NCI-H2227 (cell line): Measurements from ENCODE around the gene MAP7.
"Not testable (repeated sequence)": the region's sequence is repeated elsewhere in the genome, so short reads cannot be mapped to it uniquely, and the experiment has no call there.

Source experiments
- DNase-seq: peaks from one replicate; lab custom pipeline; 2025; ENCODE audit not compliant: unreplicated experiment; lab: John Stamatoyannopoulos, UW

Gene MAP7

DNA sequence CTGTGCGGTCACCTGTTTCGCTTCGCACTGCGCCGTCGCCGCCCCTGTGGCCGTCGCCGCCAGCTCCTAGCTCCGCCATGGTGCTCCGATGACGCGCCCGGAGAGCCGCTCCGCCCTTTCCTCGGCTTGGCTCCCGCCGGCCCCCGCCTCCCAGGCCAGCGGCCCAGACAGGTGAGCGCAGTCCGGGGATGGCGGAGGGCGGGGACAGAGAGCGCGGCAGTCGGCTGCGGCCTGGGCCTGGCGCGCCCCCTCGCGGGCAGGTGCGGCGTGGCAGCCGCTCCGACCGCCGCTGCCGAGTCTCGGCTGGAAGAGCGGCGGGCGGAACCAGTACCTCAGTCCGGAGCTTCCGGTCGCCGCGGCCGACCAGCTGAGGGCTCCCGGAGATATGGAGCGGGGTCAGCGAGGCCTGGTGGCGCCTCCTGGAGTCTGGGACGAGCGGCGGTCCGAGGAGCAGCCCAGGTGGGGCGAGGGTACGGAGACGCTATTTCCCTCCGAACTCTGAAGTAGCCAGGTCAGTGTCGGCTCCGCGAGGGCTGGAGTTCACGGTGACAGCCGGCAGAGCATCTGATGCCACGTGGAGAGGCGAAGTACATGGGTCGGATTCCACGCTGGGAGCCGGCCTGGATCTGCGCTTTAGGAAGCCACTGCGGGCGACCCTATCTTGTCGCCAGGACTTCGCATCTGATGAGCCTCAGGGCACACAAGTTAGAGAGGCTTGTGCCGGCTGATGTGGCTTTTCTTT is at the start of gene MAP7:
Gene MAP7 (minus strand): TSS at position 93 of the 742 bp plus-strand sequence. CDS start 14 bp downstream, at position 79.
- DNase-seq = peak; percentile 73

DNA sequence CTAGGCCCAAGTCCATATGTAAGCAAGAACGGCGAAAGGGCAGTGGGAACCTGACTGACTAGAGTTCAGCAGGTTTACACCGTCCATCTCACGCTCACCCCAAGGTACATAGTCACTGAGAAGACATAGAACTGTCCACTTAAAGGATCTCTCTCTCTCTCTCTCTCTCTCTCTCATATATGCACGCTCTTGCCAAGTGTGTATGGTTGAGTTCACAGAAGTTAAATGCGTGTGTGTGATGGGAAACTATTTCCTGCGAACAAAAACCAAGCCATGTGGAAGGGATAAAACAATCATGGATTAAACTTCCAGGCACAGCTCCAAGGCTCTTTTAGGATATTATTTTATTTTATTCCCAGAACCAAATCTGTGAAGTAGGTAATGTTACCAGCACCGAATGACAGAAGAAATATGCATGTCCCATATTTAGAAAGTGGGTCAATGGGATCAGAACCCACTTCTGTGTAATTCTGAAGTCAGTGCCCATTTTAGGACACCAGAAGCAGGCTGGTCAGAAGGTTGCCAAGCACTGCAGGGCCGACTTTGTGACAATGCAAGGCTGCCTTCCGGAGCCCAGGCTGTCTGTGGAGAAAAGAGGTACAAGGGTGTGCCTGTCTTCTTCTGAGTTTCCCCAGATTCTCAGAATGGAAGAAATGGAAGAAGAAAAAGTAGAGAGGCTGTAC is 49.2 kb upstream of the MAP7 start:
- no peak for DNase-seq

DNA sequence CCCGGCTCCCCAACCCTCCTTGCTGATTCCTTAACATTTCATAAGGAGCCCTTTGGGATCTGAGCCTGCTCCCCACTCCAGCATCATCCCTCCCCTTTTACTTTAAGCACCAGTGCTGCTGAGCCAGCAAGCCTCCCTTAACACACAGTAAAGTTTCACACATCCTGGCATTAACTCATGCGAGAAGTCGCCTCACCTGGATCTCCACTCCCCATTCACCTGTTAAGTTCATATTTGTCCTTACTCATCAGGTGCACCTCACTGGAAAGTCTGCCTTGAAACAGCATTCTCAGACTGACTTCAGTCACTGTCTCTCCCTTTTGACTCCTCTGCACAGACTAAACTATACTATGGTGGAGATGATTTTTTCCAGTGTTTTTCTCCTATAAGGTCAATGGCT is 47.8 kb upstream of the MAP7 start:
- no peak for DNase-seq

DNA sequence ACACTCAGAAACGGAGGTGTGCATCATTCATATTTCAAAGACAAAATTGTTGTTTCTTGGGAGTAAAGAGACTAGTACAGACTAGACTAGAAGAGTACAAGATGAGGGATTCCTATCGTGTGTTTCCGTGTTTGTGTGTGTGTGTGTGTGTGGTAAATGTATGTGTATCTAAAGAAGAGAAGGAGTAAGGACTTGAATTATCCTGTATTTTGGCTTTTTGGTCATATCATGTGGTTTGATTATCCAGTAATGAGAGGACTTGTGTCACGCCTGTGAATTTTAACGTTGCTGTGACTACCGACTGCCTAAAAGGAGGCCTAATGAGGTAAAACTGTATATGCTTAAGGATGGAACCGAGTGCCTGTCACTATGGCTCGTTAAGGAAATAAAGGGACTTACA is 44.4 kb upstream of the MAP7 start:
- DNase-seq = no peak

DNA sequence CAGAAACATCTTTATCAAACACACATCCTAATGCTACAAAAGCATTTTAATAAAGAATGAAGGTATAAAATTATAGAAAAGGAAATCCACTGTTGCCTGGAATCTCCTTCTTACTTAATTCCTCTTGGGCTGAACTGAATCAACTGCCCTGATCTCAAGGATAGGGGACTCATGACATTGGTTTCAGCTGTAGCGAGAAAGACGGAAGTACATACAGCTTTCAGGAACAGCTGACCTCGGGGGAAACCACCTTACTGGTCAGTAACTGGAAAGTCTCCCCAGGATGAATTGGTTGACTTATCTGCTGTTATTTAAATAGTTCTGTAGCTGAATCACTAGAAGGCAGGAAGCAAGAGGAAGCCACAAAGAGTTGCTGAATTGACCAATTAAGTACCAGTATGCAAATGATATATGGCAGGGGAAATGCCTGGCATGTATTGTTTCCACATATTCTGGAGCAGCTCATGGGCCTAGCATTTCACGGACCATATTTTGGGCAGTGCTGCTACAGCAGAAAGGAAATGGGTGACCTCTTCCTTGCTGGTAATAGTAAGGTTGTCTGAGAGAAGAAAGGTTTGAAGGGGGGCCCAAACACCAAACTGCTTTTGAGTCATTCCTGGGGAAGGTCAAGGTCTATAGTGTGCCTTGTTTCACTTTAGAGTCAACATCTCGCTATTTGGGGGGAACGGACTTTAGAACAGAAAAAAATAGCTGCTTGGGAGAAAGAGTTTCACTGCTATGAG is 43.7 kb upstream of the MAP7 start:
- no peak for DNase-seq

DNA sequence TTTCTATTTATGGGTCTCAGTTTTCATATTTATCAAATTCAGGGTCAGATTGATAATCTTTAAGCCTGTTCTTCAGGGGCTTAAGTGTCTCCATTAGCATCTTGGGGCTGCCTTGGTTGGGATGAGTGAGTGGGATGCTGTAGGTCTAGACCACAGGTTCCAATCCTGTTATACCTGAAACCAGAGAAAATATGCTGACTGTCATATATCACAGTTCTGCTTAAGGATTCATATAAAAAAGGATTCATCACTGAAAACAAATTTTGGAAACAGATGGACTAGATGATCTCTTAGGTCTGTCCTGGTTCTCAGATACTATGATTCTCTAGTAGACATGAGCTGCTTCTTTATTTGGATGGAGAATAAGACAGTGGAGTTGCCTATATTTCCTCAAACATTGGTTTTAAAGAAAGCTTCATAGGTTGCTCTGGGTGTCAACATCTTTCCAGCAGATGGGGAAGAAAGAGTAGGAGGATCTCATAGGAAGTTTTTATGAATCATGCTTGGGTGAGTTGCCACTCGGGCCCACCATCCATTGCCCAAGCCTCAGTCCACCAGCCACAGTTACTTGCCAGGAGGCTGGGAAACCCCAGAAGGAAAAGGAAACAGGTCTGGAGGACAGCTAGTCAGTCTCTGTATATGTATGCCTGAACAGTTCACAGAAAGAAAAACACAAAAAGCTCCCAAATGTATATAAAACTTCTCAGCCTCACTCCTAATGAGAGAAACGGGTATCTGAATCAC is 42.9 kb upstream of the MAP7 start:
- no peak for DNase-seq

DNA sequence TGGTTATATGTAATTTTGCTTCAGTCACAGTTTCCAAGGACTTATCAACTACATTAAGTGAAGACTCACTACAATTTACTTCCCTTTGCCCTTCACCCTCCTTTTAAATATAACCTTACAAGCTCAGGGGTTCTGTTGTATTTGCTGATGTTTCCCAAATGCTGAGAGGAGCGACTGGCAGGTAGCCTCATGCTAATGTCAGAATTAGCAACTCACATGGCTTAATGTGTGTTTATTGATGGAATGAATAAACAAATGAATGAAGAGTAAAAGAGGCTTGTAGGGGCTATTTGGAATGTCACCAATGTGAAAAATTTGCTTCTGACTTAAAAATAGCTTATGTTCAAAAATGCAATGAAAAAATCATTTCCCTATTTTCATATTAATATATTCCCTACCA is 41.4 kb upstream of the MAP7 start:
- DNase-seq = no peak

DNA sequence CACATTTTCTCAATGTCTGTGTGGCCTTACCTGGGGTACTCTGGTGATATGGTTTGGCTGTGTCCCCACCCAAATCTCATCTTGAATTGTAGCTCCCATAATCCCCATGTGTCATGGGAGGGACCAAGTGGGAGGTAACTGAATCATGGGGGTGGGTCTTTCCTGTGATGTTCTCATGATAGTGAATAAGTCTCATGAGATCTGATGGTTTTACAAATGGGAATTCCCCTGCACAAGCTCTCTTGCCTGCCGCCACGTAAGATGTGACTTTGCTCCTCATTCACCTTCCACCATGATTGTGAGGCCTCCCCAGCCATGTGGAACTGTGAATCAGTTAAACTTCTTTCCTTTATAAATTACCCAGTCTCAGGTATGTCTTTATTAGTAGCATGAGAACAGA is 40.6 kb upstream of the MAP7 start:
- not testable (repeated sequence) for DNase-seq

DNA sequence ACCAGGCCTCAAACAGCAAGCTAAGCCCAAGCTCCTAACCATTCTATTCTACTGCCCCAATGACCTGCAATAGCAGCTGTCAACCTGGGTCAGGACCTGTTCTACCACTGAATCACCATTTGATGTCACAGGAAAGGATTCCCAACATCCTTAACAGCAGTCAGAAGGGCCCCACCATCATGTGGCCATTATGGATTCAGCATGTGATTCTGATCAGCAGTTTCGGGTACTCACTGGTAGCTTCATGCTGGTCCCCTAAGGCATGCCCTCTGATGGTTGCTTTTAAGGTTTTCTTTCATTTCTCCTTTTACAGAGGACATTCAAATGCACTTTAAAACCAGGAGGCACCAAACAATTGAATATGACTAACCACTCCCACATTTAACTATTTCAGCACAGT is 37.3 kb upstream of the MAP7 start:
- no peak for DNase-seq

DNA sequence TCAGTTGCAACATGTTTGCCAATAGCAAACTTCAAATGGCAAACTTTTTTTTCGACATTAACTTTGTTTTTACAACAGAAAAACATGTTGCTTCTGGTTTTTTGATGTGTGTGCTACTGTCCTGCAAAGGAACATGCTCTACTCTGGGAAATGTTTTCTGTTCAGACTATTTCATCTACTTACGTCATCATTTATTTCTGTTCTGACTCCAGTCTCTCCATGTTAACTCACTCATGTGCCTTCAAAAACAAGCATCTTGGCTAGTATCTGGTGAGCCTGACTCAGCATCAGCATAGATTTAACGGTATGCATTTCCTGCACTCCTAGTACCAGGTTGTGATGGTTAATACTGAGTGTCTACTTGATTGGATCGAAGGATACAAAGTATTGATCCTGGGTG is 36.1 kb upstream of the MAP7 start:
- DNase-seq = no peak

DNA sequence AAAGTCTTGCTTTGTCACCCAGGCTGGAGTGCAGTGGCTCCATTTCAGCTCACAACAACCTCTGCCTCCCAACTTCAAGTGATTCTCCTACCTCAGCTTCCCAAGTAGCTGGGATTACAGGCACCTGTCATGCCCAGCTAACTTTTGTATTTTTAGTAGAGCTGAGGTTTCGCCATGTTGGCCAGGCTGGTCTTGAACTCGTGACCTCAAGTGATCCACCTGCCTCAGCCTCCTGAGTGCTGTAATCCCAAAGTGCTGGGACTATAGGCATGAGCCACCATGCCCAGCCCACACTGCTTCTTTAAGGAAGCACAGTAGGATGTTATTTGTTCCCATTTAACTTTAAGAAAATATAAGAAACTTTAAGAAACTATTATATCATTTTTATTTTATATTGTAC is 35.3 kb upstream of the MAP7 start:
- not testable (repeated sequence) for DNase-seq

DNA sequence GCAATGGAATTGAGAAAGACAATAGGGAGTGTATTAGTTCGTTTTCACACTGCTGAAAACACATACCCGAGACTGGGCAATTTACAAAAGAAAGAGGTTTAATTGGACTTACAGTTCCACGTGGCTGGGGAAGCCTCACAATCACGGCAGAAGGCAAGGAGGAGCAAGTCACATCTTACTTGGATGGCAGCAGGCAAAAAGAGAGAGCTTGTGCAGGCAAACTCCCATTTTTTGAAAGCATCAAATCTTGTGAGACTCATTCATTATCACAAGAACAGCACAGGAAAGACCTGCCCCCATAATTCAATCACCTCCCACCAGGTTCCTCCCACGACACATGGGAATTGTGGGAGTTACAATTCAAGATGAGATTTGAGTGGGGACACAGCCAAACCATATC is 34.1 kb upstream of the MAP7 start:
- DNase-seq = not testable (repeated sequence)

DNA sequence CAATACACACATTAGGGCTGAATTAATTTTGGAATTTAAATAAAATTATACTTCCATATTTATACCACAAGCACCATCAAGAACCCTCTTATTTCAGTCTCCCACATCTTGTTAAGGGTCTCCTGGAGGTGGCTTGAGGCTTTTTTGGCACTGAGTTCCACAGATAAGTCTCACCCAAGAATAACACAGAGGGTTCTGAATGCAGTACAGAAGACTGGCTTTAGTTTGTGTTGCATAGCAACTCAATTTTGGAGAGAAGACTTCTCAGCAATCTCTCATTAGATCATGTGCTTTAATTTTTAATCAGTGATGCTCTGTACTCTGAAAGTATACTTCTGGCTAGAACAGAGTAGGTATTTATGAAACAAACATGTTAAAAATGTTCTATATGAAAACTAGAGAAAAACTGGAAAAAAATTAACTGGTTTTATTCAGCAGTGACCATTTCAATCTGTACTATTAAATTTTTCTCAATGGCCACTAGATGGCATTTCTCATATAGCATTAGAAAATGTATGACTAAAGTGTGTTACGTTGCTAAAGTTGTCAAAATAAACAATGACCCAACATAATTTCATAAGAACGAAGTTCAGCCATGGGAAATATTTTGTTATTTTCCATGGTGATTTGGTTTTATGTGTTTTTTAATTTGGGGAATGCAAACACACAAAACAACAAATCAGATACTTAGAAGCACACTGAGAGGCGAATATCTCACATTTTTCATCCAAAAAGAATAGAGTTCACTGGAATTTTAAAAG is 32.7 kb upstream of the MAP7 start:
- peak; percentile 12 for DNase-seq

DNA sequence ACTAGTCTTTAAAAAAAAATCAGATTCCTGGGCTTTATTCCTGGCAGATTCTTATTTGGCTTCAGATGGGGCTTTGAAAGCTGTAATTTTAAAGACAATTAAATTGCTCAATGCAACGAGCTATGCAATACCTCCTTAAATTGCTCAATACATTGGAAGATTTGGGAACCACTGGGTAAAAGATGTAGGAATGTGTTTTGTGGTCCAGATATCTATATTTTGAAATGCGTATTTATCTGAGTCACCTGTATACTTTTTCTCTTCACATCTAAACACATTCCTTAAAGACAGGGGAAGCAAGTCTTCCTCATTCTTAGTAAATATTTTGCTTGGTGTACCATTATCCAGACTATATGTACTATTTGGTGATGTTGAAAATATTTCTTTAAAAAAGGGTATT is 29.6 kb upstream of the MAP7 start:
- no peak for DNase-seq

DNA sequence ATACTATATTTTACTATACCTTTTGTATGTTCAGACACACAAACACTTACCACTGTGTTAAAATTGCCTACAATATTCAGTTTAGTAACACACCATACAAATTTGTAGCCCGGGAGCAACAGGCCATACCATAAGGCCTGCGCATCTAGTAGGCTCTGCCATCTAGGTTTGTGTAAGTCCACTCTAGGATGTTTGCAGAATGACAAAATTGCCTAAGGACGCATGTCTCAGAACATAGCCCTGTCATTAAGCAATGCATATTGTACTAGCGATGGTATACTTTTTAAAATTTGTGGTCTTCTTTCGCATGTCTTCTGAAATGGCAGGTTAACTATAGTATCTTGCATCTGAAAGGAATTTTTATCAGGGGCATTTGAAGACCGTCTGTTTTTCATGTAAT is 26.6 kb upstream of the MAP7 start:
- DNase-seq = no peak

DNA sequence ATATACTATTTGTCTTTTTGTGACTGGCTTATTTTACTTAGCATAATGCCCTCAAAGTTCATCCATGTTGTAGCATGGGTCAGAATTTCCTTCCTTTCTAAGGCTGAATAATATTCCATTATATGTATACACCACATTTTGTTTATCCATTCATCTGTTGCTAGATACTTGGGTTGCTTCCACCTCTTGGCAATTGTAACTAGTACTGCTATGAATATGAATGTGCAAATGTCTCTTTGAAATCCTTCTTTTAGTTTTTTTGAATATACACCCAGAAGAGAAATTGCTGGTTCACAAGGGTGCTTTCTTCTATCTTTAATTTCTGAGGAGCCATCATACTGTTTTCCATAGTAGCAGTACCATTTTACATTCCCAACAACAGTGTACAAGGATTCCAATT is 21.3 kb upstream of the MAP7 start:
- DNase-seq = no peak

DNA sequence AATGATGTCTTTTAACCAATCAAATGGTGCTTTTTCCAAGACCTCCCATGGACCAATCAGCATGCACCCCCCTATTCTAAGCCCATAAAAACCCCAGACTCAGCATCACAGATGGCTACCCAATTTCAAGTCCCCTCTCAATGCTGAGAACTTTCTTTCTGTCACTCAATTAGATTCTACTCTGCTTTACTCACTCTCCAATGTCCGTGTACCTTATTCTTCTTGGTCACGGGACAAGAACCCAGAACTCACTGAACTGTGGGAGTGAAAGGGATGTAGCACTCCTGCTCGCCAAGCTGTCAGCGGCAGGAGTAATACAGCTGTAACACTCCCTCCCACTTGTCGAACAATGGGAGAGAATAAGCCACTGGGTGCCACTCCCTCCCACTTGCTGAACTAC is 20.8 kb upstream of the MAP7 start:
- DNase-seq = no peak

DNA sequence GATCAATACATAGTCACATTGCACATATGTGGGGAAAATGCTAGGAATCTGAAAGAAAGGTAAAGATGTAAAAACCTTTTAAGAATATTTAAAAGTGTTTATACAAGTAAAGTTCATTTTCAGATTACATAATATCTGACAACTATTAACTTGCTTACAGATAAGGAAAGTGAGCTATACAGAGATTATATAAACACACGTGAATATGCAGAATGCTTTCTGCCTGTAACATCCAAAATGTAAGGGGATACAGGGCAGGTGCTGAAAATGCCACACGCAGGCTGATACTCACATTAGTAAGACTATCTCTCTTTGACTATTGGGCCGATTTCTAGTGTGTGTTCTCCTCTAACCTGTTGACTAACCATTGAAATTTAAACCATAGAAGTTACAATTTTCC is 17.9 kb upstream of the MAP7 start:
- no peak for DNase-seq

DNA sequence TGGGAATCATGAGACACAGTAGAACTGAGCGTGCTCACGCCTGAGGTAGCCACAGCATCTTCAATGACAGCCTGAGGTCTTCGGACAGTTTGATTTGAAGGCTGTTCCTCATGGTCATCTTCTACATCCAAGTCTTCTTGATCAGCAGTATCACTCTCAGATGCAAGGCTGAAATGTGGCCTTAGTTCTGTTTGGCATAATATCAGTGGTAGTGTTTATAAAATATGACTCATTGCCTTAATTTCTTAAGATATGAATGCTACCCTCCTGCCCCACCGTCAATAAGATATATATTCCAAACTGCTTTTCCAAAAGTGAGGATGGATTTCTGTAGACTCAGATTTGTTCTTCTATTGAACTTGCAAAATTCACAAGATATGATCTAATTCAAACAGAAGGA is 17.5 kb upstream of the MAP7 start:
- no peak for DNase-seq

DNA sequence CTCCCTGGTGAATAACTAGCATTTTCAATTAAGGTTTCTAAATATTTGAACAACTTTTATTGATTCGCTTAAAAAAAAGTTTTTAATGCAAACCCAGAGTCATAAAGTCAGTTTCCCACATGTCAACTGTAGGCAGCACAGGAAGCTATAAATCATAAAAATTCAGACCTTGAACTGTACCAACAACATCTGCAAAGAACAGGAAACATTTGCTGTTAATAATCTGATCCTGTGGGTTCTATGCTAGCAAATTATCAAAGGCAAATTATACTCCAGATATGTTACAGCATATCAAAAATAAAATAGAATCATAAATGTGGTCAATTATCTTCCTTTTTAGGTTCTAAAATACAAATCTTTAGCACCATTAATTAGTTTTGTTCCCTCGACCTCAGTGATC is 16.6 kb upstream of the MAP7 start:
- no peak for DNase-seq

DNA sequence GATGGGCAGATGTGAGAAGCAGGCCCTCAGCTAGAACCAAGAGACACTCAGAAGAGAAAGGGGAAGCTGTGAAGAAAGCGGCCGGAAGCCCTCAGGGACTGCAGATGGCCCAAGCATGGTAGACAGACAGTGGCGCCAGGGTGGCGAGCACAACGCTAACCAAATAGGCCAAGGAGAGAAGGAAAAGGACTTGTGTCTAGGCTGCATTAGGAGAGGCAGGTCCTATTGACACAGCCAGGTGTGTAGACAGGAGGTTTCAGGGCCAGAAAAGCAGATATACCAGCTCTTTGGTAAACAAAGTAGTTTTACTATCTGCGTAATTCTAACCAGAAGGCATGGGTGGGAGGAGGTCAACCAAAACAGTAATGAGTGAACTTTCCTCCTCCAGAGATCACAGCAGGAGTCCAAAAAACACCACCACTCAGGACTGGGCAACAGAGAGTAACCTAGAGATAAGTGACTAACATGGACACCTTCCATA is 15.8 kb upstream of the MAP7 start:
- DNase-seq = no peak
